ENCODE measurements around the gene PLB1.
A peak's percentile ranks its signal among the peaks of the same experiment; 100 is the strongest.

Gene PLB1

GRCh38 chr2:28594332-28595108 is 98.7 kb downstream of the PLB1 start:
- peak; percentile 89 for DNase-seq

GRCh38 chr2:28595323-28595722 is 99.5 kb downstream of the PLB1 start:
- DNase-seq, result no peak

DNA sequence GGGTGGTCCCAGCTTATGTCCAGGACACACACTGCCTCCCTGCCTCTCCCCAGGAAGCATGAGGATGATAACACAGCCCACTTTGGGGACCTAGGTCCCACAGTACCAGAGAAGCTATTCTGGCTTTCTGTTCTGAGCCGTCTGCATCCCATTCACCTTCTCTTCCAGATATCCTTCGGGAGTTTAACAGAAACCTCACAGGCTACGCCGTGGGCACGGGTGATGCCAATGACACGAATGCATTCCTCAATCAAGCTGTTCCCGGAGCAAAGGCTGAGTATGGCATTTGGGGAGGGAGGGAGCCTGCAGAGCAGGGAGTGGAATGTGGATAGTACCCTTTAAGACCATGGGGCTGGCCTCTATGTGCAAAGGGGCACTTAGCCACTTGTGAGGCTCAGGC is 102.6 kb downstream of the PLB1 start:
- DNase-seq, result no peak

DNA sequence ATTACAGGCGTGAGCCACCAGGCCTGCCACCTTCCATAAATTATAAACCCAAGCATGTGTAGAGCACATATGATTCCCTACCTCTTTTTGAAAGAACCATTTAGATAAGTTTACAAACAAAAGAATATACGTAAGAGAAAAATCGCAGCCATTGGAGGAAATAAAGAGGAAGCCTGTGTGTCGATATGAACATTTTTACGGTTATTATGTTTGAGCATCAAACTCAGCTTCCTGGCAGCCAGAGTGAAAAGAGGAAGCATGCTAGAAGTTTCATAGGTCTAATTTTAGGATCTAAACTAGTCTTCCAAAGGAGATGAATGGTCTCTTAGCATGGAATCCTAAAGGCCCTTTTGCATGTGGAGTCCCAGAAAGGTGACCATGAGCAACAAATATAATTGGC is 104.3 kb downstream of the PLB1 start:
- DNase-seq, result no peak

- DNase-seq, result no peak
Observed at GRCh38 chr2:28601616-28602015, 105.8 kb downstream of the PLB1 start.

DNA sequence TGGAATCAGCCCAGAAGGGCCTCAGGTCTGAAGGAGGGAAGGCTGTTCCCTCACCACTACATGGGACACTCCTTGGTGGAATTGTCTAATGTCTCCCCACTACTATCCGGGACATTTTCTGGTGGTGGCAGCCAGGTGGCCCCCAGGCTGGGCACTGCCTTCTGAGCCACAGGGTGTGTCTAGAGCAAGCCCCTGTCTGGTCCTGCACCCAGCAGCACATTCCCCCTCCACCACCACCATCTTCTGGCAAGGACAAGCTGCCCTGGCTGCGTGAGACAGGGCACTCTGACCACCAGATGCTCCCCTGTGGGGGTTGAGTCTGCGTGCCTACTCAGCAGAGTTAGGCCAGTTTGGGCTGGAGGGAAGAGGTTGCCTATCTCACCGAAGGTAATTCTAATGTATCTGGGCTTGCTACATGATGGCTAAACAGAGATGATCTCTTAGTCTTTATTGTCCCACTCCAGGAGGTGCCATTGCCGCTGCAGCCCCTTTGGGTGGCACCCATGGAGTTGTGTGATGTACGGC is 106.3 kb downstream of the PLB1 start:
- DNase-seq, result no peak

DNA sequence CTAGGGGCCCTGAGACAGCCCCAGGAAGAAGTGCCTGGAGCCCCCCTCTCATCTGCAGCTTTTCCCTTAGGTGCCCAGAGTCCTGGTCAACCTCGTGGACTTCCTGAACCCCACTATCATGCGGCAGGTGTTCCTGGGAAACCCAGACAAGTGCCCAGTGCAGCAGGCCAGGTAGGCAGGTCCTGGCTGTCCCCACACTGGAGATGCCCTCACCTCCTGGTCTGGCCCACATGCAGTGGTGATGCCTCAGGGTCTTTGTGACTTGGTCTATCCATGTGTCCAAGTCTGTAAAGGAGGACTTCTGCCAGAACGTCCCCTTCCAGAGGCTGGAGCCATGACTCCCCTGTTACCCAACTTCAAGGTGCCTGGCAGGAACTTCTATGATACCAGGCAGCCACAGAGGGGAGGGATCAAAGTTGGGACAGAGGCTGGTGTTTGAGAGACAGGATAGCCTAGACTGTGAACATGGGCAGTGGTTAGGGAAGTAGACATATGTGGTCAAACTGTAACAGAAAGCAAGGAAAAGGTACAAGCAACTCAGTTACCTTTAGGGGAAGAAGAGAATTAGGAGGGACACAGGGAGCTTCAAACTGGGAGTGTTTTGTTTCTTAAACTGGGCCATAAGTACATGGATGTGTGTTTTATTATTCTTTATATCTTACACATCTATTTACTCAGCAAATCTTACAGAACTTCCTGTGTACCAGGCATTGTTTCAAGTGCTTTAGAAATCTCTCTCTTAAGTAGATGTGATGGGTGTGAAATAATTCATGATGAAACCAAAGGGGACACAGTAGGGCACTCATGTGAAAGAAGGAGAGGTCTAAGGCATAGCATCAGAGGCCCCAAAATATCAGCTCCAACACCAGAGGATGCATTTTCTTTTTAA is 107.1 kb downstream of the PLB1 start:
- DNase-seq, result no peak

DNA sequence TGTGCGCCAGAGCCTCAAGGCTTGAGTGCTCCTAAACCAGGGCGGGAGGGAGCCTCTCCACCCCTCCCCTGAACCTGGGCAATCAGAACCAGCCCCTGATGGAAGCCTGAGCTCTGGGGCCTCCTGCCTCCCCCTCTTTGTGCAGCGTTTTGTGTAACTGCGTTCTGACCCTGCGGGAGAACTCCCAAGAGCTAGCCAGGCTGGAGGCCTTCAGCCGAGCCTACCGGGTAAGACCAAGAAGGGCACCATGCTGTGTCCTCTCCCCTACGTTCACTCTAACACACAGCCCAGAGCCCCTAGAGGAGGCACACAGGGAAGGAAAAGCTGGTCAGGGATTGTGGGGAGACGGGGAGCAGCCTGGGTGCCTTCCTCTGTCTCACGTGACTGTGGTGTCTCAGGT is 108.0 kb downstream of the PLB1 start:
- DNase-seq, result no peak

DNA sequence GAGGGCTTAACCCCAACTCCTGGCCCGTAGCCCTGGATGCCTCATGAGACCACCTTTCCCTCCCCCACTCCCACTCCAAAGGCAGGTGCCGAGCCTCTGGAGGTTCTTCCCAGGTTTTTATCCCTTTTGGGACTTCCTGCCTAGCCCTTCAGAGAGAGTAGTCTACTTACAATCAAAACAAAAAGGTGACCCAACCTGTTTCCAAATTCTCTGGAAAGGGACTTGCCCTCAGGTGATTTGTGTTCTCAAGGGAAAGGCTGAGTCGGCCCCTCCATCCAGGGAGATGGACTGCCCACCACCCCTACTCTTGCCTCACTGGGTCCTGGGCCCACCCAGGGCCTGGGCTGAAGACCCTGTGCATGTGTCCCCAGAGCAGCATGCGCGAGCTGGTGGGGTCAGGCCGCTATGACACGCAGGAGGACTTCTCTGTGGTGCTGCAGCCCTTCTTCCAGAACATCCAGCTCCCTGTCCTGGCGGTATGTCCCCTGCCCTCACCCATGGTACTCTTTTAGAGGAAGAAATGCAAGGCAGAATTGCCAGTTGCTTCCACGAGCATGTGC is 108.5 kb downstream of the PLB1 start:
- DNase-seq, result no peak

DNA sequence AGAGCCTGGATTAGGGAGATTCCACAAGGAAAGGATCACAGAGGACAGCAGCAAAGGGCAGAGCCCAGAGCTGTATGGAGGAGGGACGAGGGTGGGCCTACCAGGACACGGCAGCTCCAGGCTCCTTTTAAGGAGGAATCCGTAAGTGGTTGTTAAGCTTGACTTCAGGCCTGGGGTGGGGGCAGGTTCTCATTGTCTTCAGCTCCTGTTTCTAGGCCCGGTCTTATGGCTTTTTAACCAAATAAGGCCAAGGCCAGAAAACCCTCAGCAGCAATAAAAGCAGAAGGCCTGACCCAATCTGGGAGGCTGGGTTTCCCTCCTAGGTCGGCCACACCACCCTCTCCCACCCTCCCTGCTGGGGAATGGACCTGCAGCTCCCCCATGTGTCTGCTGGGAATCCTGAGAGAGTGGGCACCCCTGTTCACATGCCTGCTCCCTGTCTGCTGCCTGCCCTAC is 111.2 kb downstream of the PLB1 start:
- DNase-seq, result no peak

- no peak for DNase-seq
Observed at GRCh38 chr2:28607730-28608499, 112.1 kb downstream of the PLB1 start.

GRCh38 chr2:28608500-28609424 is 112.9 kb downstream of the PLB1 start:
- DNase-seq, result no peak

- no peak for DNase-seq
Observed at GRCh38 chr2:28610583-28611201, 114.8 kb downstream of the PLB1 start.

DNA sequence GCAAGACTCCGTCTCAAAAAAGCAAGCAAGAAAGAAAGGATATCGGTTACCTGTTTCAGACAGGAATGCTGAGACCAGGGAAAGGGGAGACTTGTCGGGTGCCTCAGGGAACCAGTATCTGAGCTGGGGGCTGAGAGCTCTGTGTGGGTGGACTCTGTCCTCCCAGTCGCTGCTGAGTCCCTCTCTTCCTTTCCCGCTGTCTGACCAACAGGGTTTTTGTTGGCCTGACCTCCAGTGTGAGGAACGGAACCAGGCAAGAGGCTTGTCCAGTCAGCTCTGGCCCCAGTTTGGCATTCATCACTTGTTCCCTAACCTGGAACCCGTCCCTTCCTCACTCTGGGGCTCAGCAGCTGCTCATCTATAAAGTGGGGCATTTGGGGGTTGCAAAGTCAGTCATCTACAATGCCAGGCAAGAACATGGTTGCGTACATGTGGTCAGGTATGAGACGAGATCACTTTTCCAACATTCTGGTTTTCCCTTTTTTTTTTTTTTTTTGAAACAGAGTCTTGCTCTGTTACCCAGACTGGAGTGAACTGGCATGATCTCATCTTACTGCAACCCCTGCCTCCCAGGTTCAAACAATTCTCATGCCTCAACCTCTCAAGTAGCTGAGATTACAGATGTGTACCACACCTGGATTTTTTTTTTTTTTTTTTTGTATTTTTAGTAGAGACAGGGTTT is 116.4 kb downstream of the PLB1 start:
- DNase-seq, result no peak

GRCh38 chr2:28613186-28613585 is 117.3 kb downstream of the PLB1 start:
- DNase-seq, result no peak

DNA sequence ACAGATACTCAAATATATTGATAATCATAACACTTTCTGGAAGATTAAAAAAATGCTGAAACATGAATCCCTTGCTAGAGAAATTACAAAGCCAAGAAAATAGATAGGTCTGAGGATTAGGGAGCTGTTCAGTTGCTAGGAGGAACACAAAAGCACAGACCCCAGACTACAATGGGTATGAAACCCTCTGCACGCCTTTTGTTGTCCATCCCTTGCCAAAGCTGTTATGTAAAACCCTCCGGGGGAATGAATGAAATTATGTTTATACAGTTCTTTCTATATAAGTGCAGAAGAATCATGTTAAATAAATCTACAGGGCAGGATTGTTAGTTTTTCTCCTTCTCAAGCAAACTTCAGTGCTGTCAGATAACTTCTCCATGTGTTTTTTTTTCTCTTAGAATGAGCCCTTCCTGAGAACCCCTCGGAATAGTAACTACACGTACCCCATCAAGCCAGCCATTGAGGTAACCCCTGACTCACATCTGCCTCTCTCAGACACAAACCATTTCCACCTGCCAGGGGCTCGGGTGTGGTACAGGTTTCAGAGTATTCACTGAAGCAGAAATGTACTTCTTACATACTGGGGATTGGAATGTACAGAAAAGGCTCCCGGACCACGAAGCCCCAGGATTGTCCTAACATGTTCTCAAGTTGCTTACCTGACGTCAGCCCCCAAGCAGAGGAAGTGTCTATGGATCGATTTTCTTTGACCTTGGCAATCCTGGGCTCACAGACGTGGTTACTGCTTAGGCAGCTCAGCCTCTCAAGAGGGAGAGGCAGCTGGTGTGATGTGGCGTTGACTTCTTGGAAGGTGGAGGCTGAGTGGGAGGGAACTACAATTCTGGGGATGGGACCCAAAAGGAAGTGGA is 118.0 kb downstream of the PLB1 start:
- DNase-seq, result peak; percentile 63

- DNase-seq, result no peak
Observed at GRCh38 chr2:28615706-28616105, 119.8 kb downstream of the PLB1 start.

DNA sequence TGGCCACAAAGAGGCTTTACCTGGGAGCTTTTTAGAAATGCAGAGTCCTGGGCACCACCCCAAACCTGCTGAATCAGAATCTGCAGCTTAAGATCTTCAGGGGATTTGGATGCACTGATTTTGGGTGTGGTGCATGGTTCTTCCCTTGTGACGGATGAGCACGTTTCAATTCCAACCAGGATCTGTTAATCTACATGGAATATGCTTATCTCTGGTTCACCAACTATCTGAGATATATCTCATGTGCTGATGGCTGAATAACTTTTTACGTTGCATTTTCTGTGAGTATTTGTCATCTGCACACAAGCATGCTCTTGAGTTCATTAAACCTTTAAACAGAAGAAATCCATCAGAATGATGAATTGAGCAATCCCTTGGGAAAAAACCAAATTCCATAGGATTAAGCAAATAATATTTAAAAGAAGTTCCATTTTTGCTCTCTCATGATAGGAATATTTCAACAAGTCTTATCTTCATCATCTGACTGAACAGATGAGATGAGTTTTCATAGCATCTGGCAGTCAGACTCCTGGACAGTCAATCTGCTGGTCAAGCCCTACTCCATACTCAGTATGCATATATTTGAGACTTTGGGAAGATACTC is 120.6 kb downstream of the PLB1 start:
- DNase-seq, result no peak
